ENCODE results near the gene RNF11.
"Not testable (repeated sequence)": the region's sequence is repeated elsewhere in the genome, so short reads cannot be mapped to it uniquely, and the experiment has no call there.

The RNF11 gene, protein sequence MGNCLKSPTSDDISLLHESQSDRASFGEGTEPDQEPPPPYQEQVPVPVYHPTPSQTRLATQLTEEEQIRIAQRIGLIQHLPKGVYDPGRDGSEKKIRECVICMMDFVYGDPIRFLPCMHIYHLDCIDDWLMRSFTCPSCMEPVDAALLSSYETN

DNA sequence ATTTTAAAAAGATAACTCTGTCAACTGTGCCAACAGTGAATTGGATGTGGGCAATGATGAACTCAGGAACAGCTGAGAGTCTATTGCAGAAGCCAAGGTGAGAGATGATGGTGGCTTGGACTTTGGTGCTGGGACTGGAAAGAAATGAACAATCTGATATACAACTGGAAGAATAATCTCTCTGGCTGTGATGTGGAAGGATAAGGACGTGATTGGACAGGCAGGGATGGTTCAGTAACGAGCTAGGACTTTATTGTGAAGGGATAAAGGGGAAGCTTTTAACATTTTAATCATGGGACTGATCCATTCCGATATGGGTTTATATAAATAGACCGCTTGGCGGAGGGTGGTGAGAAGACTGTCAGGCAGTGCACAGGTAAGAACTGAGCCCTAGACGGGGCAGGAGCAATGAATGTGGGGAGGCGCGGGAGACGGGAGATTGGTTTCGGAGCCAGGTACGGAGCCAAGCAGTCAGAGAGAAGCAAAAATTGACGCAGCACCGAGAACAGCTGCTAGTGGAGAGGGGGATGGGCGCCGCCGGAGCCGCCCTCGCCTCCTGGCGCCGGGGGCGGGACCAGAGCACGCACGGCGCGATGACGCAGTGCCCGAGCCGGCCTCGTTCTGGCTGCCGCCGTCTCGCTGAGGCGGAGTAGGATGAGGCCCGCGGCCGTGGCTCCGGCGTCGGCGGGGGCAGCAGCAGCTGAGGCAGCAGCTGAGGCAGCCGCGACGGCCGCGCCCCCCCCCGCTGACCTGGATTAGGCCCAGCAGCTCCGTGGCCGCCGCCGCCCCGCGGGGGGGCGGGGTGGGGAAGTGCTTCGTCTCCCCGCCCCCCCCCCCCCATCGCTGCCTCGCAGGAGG lies at the start of gene RNF11:
TSS of gene RNF11 (plus strand) at position 601 of the 858 bp plus-strand sequence. CDS start 484 bp downstream, outside the sequence.
- DNase-seq: peak; percentile 87

DNA sequence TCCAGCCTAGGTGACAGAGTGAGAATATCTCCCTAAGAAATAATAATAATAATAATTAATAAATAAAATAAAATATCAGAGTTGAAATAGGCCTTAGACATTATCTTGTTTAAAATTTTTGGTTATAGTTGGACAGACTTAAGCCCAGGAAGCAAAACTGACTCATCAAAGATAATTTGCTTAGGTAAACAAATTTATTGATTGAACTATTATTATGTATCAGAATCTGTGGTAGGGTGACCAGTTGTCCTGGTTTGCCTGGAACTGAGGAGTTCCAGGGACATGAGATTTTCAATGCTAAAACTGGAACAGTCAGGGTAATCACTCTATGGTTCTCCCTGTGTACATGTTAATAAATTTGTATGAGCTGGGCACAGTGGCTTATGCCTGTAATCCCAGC lies 47.8 kb upstream of the RNF11 start:
- DNase-seq: no peak

DNA sequence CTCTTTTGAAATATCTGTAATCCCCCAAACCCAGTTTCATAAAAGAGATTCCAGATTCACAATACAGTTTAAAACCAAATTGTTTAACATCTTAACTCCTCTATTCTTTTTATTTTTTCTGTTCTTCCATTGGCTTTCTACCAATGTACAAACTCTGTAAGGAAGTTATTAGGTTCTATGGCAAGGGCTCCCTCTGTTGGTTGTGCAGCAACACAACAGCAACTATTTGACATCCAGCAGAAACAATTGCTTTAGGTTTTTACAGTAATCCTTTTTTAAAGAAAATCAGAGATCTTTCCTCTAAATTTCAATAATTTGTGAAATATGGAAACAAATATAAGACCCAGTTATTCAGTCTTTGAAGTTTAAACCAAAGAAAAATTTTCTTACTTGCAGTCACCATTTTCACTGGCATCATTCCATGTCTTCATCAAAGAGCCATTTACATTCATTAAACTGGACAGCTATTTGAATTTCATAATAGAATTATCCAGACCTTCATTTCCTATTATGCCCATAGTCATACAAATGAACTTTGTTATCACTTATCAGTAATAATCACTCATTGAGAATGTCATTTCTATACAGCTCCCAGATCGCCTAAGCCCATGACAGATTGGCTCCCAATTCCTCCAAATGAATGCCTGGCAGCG lies 46.5 kb upstream of the RNF11 start:
- peak; percentile 40 for DNase-seq

DNA sequence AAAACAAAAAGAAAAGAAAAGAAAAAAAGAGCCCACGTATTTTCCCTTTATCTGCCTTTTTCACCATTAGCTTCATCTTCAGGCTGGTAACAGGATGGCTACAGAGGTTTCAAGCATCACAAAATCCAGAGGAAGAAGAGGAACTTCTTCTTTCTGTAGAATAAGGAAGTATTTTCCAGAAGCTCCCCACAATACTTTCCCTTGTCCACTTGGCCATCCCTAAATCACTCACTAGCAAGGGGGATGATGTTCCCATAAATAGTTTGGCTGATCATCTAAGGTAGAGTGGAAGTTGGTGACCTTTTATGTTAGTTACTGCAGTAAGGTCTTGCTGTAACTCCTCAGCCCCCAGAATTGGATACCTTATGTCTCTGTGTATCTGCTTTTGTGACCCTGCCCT lies 45.1 kb upstream of the RNF11 start:
- DNase-seq: no peak

DNA sequence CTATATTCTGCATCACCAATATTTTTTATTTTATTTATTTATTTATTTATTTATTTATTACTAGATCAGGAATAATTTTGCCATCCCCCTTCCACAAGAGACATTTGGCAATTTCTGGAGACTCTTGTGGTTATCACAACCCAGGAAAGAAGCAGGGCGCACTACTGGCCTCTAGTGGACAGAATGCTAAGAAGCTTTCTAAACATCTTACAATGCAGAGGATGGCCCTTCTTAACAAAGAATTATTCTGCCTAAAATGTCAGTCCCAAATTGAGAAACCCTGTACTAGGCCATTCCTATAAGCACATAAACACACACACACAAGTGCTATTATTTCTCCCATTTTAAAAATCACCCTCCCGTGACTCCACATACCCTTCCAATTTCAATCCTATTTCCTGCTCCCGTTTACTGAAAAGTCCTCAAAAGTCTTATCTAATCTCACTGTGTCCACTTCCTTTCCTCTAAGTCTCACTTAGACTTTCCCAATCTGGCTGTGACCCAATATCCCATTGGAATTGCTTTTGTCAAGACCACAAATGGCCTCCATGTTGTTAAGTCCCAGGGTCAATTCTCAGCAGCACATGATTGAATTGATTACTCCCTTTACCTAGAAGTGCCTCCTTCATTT lies 43.7 kb upstream of the RNF11 start:
- DNase-seq: peak; percentile 44

DNA sequence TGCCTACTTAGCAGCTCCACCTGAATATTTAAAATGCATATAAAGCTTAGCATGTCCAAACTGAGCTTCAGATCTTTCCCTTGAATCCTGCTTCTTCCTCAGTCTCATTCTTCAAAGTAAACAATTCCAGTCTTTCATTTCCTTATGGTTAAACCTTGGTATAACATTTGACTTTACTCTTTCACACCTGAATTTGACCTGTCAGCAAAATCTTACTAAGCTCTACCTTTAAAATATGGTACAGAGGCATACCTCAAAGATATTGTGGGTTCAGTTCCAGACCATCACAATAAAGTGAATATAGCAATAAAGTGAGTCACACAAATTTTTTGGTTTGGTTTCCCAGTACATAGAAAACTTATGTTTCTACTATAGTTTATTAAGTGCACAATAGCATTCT lies 42.5 kb upstream of the RNF11 start:
- DNase-seq: no peak

DNA sequence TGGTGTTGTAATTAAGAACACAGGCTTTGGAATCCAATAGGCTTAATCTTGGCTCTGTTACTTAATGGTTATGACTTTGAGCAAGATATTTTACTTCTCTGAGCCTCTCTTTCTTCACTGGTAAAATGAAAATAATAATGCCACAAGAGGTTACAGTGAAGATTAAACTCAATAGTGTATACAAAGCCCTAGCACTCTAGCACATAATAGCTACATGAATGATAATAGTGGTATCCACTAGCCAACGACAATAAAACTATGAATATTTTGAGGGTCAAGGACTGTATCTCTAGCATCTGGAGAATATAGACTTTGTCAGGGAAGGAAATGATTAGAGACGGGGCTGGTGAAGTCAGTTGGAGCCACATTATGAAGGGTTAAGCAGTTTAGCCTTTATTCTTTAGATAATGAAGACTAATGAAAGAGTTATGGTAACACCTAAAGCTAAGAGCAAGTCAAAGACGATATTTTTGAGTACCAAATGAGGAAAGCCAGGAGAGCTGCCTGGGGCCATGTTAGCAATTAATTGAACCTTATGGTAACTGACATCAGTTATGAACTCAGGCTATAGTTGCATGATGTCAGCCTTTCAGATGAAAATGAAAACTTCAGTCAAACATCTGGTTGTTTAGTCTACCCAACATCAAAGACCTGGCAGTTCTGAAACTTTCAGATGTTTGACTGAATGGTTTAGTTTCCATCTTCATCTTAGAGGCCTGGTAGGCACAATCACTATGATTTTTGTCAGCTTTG lies 32.8 kb upstream of the RNF11 start:
- DNase-seq: no peak

DNA sequence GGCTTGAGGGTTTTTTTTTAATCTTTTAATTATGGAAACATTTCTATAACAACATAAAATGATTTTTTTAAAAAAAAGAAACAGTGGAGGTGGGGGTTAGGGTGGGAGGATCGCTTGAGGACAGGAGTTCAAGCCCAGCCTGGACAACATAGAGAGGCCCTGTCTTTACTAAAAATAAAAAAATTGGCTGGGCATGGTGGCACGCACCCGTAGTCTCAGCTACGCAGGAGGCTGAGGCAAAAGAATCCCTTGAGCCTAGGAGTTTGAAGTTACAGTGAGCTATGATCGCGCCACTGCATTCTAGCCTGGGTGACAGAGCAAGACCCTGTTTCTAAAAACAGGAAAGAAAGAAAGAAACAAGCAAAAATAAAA lies 32.2 kb upstream of the RNF11 start:
- no peak for DNase-seq

DNA sequence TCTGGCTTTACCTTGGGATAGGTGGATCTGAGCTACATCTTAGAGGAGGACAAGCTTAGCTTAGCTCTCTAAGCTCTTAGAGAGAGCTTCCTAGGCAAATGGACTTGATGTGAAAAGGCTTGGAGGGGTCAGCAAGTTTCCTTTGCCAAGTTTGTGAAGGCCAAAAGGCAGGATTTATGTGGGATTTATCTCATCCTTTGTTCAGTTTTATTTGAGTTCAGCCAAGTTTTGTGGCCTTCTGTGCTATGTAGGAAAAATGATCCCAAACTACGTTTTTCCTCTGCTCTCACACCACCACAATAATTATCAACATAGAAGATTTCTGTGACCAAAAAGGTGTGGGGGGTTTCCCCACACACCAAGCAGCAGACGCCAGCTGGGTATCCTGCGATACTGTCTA lies 26.0 kb upstream of the RNF11 start:
- DNase-seq: no peak

DNA sequence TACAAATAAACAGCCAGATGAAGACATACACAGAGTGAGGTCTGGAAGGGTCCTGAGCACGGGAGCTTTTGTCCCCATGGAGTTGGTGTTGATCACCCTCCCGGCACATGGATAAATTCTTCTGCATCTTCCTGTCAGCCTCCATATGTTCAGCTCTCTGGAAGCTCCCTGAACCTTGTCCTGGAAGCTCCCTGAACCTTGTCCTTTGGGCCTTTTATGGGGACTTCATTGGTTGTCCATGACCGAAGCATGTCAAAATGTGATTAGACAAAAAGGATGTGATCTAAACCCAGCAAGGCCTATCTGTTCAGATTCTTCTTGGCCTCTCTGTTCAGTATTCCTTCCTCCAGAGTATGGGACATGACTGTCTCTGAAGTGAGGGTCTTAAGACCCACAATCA lies 25.4 kb upstream of the RNF11 start:
- DNase-seq: no peak

DNA sequence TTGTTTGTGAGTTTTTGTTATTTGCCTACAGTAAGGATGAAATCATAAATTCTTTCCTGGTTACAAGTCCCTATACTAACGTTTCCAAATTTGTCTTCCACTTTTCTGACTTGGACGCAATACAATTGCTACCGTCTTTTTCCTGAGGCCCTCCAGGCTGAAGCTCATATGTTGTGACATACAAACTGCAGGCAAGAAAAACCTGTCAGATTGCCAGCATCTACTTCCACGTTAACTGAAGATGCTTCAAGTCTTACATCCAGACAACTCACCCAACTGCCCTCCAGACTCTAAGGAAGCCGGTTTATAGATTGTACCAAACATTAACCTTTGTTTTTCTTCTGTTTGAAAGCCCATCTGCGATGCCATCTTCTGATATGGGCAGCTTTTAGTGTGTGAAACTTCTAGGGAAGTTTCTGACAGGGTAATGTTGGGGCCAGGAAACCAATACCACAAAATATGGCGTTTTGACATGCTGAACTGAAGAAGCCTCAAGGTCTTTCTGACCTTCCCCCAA lies 21.4 kb upstream of the RNF11 start:
- DNase-seq: no peak

DNA sequence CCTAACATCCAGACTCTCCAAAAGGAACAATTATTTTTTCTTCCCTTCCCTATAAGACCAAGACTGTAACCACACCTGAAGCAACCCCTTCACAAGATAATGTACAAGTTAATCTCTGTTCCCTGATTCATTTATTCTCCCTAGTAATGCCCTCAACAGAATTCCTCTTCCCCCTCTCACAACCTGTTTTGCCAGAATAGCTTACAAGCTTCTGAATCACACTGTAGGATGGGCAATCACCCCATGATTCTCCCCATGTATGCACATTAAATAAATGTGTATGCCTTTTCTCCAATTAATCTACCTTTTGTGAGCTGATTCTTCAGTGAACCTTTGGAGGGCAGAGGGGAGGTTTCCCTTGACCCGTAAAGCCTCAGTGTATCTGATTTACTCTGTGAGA lies 20.9 kb upstream of the RNF11 start:
- no peak for DNase-seq

DNA sequence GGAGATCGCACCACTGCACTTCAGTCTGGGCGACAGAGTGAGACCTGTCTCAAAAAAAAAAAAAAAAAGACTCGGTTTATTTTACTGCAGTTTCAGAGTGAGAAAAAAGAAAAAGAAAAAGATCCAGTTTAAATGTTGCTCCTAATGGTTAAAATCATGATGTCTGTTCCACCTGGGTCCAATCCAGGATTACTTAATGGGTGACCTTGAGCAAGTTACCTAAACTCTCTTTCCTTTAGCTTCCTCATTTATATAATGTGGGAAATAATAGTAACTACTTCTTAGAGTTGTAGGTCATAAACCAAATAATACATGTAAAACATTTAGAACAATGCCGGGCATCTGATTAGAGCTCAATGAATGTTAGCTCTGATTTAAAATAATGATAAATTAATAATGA lies 19.4 kb upstream of the RNF11 start:
- no peak for DNase-seq

DNA sequence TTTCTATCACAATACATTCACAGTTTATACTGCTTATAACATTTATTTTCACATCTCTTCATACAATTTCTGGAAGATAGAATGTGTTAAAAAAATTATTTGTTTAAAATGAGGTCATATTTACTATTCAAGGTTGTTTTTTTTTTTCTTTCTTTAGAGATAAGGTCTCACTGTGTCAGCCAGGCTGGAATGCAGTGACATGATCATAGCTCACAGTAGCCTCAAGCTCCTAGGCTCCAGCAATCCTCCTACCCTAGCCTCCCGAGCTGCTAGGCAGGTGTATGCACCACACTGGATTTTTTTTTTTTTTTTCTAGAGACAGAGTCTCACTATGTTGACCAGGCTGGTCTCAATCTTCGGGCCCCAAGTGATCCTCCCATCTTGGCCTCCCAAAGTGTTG lies 19.0 kb upstream of the RNF11 start:
- no peak for DNase-seq

DNA sequence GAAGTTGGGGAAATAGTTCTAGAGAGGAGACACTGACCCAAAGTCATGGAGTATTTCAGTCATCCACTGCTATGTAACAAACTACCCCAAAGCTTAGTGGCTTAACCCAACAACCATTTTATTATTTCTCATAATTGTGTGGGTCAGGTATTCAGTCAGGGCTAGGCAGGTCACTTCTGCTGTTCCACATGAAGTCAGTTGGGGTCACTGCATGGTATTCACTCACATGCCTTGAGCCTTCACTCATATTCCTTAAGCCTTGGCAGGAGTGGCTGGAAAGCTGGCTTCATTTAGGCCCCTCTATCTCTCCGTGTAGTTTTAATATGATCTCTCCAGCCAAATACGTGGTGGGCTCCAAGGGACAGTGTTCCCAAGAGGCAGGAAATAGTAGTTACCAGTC lies 17.5 kb upstream of the RNF11 start:
- no peak for DNase-seq

DNA sequence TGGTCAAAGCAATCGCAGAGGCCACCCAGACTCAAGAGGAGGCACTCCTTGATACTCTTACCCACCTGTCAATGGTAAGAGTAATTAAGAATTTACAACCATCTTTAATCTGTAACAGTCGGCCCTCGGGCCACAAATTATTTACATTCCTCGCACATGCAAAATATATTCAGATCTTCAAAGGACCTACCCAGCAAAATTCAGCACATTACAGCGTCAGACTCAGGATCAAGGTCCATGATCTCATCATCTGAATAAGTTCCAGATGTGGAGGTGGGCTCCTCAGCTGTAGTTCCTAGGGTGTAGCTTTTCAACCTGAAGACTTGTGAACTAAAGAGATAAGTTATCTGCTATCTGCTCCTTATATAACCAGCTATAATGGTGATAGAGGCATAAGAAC lies 17.1 kb upstream of the RNF11 start:
- no peak for DNase-seq

DNA sequence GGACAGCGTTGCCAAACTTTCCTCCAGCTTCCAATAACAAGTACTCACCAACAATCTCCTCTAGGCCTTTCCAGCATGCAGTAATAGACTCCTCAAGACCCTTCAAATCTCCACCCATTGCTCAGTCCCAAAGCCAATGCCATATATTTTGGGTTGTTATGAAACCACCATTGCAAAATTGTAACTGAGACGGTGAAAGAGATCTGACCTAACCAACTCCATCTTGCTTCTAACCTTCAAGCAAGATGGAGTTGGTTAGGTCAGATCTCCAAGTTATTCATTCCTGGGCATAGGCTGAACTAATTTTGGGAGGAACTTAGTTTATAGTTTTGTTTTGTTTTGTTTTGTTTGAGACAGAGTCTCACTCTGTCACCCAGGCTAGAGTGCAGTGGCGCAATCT lies 14.5 kb upstream of the RNF11 start:
- not testable (repeated sequence) for DNase-seq

DNA sequence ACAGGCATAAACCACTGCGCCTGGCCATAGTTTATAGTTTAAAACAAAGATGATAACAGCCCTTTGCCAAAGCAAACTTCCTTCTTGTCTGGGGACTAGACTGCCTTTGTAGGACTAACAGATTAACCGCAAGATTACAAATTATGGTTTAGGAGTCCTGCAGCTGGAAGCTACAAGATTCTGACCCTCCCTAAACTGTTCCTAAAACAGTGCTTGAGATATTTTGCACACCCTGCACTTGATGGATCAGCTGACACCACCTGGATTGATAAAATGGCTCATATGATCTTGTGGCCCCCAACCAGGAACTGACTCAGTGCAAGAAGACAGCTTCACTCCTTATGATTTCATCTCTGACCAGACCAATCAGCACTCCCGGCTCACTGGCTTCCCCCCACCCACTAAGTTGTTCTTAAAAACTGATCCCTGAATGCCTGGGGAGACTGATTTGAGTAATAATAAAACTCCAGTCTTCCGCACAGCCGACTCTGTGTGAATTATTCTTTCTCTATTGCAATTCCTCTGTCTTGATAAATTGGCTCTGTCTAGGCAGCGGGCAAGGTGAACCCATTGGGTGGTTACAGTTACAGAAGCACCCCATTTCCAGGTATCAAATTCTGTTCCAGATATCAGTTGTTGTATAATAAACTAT lies 13.8 kb upstream of the RNF11 start:
- no peak for DNase-seq

DNA sequence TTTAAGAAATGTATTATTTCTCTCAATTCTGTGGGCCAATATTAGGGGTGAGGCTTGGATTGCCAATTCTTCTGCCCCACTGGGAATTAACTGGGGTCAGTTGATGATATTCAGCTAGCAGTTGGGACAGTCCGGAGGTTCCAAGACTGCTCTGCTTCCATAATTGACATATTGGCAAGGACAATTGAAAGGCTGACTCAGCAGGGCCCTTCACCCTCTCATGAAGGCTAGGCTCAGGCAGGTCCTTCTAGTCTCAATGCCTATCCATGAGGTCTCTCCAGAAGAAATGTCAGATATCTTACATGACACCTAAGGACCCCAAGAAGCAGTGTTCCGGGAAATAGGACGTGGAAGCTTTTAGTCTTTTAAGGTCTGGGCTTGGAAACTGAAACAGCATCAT lies 13.3 kb upstream of the RNF11 start:
- DNase-seq: no peak

DNA sequence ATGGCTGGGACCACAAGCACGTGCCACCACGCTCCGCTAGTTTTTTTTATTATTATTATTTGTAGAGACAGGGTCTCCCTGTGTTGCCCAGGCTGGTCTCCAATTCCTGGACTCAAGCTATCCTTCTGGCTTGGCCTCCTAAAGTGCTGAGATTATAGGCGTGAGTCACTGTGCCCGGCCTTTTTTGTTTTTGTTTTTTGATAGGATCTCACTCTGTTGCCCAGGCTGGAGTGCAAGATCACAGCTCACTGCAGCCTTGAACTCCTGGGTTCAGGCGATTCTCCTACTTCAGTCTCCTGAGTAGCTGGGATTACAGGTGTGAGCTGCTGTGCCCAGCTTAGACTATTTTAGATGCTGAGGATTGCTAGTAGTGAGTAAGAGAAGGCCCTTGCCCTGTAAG lies 11.8 kb upstream of the RNF11 start:
- no peak for DNase-seq

DNA sequence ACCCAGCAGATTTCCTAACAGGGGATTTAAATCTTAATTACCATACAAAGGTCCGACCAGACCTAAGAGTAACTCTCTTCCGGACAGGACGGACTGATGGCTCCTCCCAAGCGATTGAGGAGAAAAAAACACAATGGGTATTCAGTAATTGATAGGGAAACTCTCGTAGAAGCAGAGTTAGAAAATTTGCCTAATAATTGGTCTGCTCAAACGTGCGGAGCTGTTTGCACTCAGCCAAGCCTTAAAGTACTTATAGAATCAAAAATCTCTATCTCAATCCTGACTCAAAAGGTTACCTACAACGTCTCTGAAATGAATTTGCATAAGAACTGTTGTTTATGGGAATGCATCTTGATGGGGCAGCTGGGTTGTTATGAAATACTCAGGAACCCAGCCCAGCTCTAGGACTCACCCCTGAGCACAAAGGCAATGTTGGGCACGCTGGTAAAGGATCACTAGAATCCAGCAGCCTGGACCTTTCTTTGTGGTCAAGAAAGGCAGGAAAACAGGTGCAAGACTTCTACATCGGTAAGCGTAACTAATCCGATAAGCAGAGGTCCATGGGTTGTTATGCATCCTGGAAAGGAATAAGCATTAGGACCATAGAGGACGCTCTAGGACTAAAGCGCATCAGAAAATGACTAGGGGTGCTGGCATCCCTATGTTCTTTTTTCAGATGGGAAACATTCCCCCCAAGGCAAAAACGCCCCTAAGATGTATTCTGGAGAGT lies 8.7 kb upstream of the RNF11 start:
- not testable (repeated sequence) for DNase-seq

DNA sequence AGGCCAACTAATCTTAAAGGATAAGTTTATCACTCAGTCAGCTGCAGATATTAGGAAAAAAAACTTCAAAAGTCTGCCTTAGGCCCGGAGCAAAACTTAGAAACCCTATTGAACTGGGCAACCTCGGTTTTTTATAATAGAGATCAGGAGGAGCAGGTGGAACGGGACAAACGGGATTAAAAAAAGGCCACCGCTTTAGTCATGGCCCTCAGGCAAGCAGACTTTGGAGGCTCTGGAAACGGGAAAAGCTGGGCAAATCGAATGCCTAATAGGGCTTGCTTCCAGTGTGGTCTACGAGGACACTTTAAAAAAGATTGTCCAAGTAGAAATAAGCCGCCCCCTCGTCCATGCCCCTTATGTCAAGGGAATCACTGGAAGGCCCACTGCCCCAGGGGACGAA lies 7.6 kb upstream of the RNF11 start:
- not testable (repeated sequence) for DNase-seq

All from activated gamma-delta T cell treated with Interleukin-2 at 50 U/mL for 16 hours (primary cell).